HCT116 (cell line): ENCODE data around the gene DCLRE1B.

Source experiments
- CEBPB ChIP-seq: IDR thresholded peaks from 2 replicates; pipeline ENCODE4 v1.6.1; 2012; ENCODE audit warnings: low read depth
- ELF1 ChIP-seq: IDR thresholded peaks from 2 replicates; pipeline ENCODE4 v1.6.1; 2012; ENCODE audit warnings: low read depth, borderline replicate concordance
- EZH2 ChIP-seq: fragments of 200-600 bp; sonication (generic); IDR thresholded peaks from 2 replicates; pipeline ENCODE4 v1.6.1; 2017; ENCODE audit warnings: antibody characterized with exemption, mixed run types
- EZH2phosphoT487 ChIP-seq: fragments of 200-600 bp; IDR thresholded peaks from 2 replicates; pipeline ENCODE4 v1.6.1; 2018; ENCODE audit warnings: antibody characterized with exemption, borderline replicate concordance
- JUND ChIP-seq: IDR thresholded peaks from 2 replicates; pipeline ENCODE4 v1.6.1; 2012
- POLR2A ChIP-seq: IDR thresholded peaks from 2 replicates; pipeline ENCODE4 v1.7.0; 2011; ENCODE audit warnings: borderline replicate concordance; ENCODE audit not compliant: insufficient read depth, insufficient read length; ENCODE audit errors: extremely low read depth
- POLR2AphosphoS5 ChIP-seq: IDR thresholded peaks from 2 replicates; pipeline ENCODE4 v1.6.1; 2011; ENCODE audit warnings: mild to moderate bottlenecking, low read depth, low read length, moderate library complexity
- RAD21 ChIP-seq: IDR thresholded peaks from 2 replicates; pipeline ENCODE4 v1.6.1; 2012; ENCODE audit warnings: low read depth, mild to moderate bottlenecking
- YY1 ChIP-seq: IDR thresholded peaks from 2 replicates; pipeline ENCODE4 v1.6.1; 2011; ENCODE audit warnings: low read length, low read depth, moderate library complexity, mild to moderate bottlenecking; ENCODE audit not compliant: insufficient replicate concordance; ENCODE audit errors: extremely low read depth
- TF ChIP-seq, protein P1 (sequence below): IDR thresholded peaks from 2 replicates; pipeline ENCODE4 v1.6.1; 2011; ENCODE audit warnings: mild to moderate bottlenecking, low read length, moderate library complexity; ENCODE audit not compliant: insufficient replicate concordance; ENCODE audit errors: extremely low read depth
- TF ChIP-seq, protein P2 (sequence below), 3 experiments: fragments of 200-600 bp in 1 of 3; sonication (generic) in 1 of 3; IDR thresholded peaks in 2 of 3; conservative IDR thresholded peaks in 1 of 3; 2 replicates each; pipeline ENCODE4 v1.5.1; 2012 to 2017; ENCODE audit warnings: low read depth in 2 of 3, low read length in 2 of 3, antibody characterized with exemption in 1 of 3, borderline replicate concordance in 1 of 3, control low read depth in 1 of 3, mild to moderate bottlenecking in 1 of 3, mixed read lengths in 1 of 3, mixed run types in 1 of 3, moderate library complexity in 1 of 3; ENCODE audit not compliant: insufficient read depth in 1 of 3
- TF ChIP-seq, protein P3 (sequence below): IDR thresholded peaks from 2 replicates; pipeline ENCODE4 v1.6.1; 2012

DNA sequence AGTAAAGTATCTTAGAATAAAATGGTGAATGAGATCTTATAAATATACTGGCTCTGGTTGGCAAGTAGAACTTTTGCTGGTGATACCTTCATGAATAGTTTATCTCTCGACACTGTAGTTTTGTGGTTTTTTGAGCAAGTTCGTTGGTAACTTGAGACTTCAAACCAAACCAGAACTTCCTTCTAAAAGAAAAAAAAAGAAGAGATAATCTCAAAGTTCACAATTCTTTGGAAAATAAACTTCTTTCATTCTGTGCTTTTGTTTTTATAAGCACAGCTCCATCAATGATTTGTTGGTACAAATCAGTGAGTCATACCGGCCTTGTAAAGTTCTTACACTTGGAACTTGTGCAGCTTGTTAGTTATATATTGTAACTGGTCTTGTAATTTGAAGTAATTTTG is 26.3 kb downstream of the DCLRE1B start:
- TF ChIP-seq, protein P1, sequence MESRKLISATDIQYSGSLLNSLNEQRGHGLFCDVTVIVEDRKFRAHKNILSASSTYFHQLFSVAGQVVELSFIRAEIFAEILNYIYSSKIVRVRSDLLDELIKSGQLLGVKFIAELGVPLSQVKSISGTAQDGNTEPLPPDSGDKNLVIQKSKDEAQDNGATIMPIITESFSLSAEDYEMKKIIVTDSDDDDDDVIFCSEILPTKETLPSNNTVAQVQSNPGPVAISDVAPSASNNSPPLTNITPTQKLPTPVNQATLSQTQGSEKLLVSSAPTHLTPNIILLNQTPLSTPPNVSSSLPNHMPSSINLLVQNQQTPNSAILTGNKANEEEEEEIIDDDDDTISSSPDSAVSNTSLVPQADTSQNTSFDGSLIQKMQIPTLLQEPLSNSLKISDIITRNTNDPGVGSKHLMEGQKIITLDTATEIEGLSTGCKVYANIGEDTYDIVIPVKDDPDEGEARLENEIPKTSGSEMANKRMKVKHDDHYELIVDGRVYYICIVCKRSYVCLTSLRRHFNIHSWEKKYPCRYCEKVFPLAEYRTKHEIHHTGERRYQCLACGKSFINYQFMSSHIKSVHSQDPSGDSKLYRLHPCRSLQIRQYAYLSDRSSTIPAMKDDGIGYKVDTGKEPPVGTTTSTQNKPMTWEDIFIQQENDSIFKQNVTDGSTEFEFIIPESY, result no peak
- TF ChIP-seq, protein P2, sequence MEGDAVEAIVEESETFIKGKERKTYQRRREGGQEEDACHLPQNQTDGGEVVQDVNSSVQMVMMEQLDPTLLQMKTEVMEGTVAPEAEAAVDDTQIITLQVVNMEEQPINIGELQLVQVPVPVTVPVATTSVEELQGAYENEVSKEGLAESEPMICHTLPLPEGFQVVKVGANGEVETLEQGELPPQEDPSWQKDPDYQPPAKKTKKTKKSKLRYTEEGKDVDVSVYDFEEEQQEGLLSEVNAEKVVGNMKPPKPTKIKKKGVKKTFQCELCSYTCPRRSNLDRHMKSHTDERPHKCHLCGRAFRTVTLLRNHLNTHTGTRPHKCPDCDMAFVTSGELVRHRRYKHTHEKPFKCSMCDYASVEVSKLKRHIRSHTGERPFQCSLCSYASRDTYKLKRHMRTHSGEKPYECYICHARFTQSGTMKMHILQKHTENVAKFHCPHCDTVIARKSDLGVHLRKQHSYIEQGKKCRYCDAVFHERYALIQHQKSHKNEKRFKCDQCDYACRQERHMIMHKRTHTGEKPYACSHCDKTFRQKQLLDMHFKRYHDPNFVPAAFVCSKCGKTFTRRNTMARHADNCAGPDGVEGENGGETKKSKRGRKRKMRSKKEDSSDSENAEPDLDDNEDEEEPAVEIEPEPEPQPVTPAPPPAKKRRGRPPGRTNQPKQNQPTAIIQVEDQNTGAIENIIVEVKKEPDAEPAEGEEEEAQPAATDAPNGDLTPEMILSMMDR (IDR thresholded peaks at IDR 0.05 in 2 of 3, conservative IDR thresholded peaks at IDR 0.05 in 1 of 3; ENCODE audit: borderline replicate concordance in 1 of 3, insufficient read depth in 1 of 3, low read depth in 2 of 3, low read length in 2 of 3), result no peak
- TF ChIP-seq POLR2AphosphoS5 (no peak), ELF1 (no peak), POLR2A (no peak), JUND (no peak), EZH2phosphoT487 (no peak), RAD21 (no peak), EZH2 (no peak), CEBPB (no peak), YY1 (no peak)
- TF ChIP-seq, protein P3, sequence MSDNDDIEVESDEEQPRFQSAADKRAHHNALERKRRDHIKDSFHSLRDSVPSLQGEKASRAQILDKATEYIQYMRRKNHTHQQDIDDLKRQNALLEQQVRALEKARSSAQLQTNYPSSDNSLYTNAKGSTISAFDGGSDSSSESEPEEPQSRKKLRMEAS, result no peak
